ENCODE results near the gene HOXA13. TPM values are rescaled to one million over a fixed set of nuclear protein-coding genes. Genes with fewer than 3 reads are reported as not detected.
A peak's percentile ranks its signal among the peaks of the same experiment; 100 is the strongest.

Gene HOXA13
- polyA plus RNA-seq, 1 donor from 2014 or later: not detected

- no peaks in the 10 kb centered on the region for H3K79me2 ChIP-seq (replicated peaks; ENCODE audit: insufficient read depth, low read length)
- H3K27ac ChIP-seq (ENCODE audit: low read length): no peak overlapping the region
- H3K9me2 ChIP-seq (ENCODE audit: insufficient read depth, low read length): no peaks in the 10 kb centered on the region
- H3K36me3 ChIP-seq (ENCODE audit: insufficient read depth, low read length): no peaks in the 10 kb centered on the region
- H3F3A ChIP-seq (ENCODE audit: insufficient read depth, low read length, poor library complexity, severe bottlenecking): no peaks in the 10 kb centered on the region
- H4K20me1 ChIP-seq (ENCODE audit: insufficient read depth): no peaks in the 10 kb centered on the region
- no peak overlapping the region for H2AFZ ChIP-seq (ENCODE audit: low read depth, low read length)
- H3K9me3 ChIP-seq (ENCODE audit: low read length): no peaks in the 10 kb centered on the region
- no peak overlapping the region for H3K4me2 ChIP-seq (ENCODE audit: low read length)
- H3K9ac ChIP-seq (ENCODE audit: low read length): no peak overlapping the region
- H3K4me3 ChIP-seq (ENCODE audit: low read length): no peak overlapping the region
- peak; percentile 94 for TF ChIP-seq CTCF (IDR thresholded peaks at IDR 0.05; ENCODE audit: poor library complexity, severe bottlenecking)
- peak; percentile 94 for TF ChIP-seq RAD21 (conservative IDR thresholded peaks at IDR 0.05)
- peak; percentile 96 for TF ChIP-seq SMC3 (conservative IDR thresholded peaks at IDR 0.05; ENCODE audit: poor library complexity)
- TF ChIP-seq EP300 (conservative IDR thresholded peaks at IDR 0.05; ENCODE audit: poor library complexity, severe bottlenecking): no peak
- H3K27me3 ChIP-seq (ENCODE audit: insufficient read depth, low read depth, low read length): peaks cover 93% of the 10 kb centered on the region
Observed at GRCh38 chr7:27196287-27196767, 3.6 kb downstream of the HOXA13 start.

GRCh38 chr7:27194686-27195379 is 5.1 kb downstream of the HOXA13 start:
- TF ChIP-seq EP300 (conservative IDR thresholded peaks at IDR 0.05; ENCODE audit: poor library complexity, severe bottlenecking) (no peak), POLR2AphosphoS5 (IDR thresholded peaks at IDR 0.05) (no peak), REST (IDR thresholded peaks at IDR 0.05; ENCODE audit: borderline replicate concordance) (no peak), EZH2 (IDR thresholded peaks at IDR 0.05; ENCODE audit: borderline replicate concordance, insufficient read depth, low read length, poor library complexity, severe bottlenecking) (no peak), TAF1 (IDR thresholded peaks at IDR 0.05; ENCODE audit: low read depth) (no peak), CTCF (IDR thresholded peaks at IDR 0.05; ENCODE audit: poor library complexity, severe bottlenecking) (no peak), SMC3 (conservative IDR thresholded peaks at IDR 0.05; ENCODE audit: poor library complexity) (no peak), MXI1 (conservative IDR thresholded peaks at IDR 0.05; ENCODE audit: poor library complexity, severe bottlenecking) (no peak), RAD21 (conservative IDR thresholded peaks at IDR 0.05) (no peak)
- Histone ChIP-seq H3K9ac (ENCODE audit: low read length) (no peak overlapping the region), H2AFZ (ENCODE audit: low read depth, low read length) (no peak overlapping the region), H3K4me2 (ENCODE audit: low read length) (no peak overlapping the region), H3K27me3 (ENCODE audit: insufficient read depth, low read depth, low read length) (peaks cover 96% of the 10 kb centered on the region), H3K36me3 (ENCODE audit: insufficient read depth, low read length) (no peaks in the 10 kb centered on the region), H3K27ac (ENCODE audit: low read length) (no peak overlapping the region), H3K79me2 (replicated peaks; ENCODE audit: insufficient read depth, low read length) (no peaks in the 10 kb centered on the region), H3K9me2 (ENCODE audit: insufficient read depth, low read length) (no peaks in the 10 kb centered on the region), H3K4me3 (ENCODE audit: low read length) (no peak overlapping the region), H3F3A (ENCODE audit: insufficient read depth, low read length, poor library complexity, severe bottlenecking) (no peaks in the 10 kb centered on the region), H3K9me3 (ENCODE audit: low read length) (no peaks in the 10 kb centered on the region), H4K20me1 (ENCODE audit: insufficient read depth) (no peaks in the 10 kb centered on the region)

All from neural cell (in vitro differentiated cells).